SJCRH30 (cell line): ENCODE results near the gene EPC2. TPM values are rescaled to one million over a fixed set of nuclear protein-coding genes. Genes with fewer than 3 reads are reported as not detected.
"Not testable (repeated sequence)": the region's sequence is repeated elsewhere in the genome, so short reads cannot be mapped to it uniquely, and the experiment has no call there.

ENCODE experiments used
- DNase-seq, 2 experiments: peaks; one replicate each; pipeline ENCODE4 v3.0.0-alpha.2; 2015 to 2020
- H3K27ac ChIP-seq: fragments of 250-450 bp; sonication (Bioruptor Pico); 2 replicates; pipeline ENCODE4 v1.5.1; 2020; ENCODE audit warnings: mild to moderate bottlenecking, moderate library complexity
- H3K27me3 ChIP-seq: fragments of 250-450 bp; sonication (Bioruptor Pico); 2 replicates; pipeline ENCODE4 v1.5.1; 2020; ENCODE audit warnings: mild to moderate bottlenecking, moderate library complexity
- H3K36me3 ChIP-seq: fragments of 250-450 bp; sonication (Bioruptor Pico); 2 replicates; pipeline ENCODE4 v1.5.1; 2020; ENCODE audit warnings: mild to moderate bottlenecking, moderate library complexity
- H3K4me1 ChIP-seq: fragments of 250-450 bp; sonication (Bioruptor Pico); 2 replicates; pipeline ENCODE4 v1.5.1; 2020; ENCODE audit warnings: mild to moderate bottlenecking, moderate library complexity
- H3K4me3 ChIP-seq: fragments of 250-450 bp; sonication (Bioruptor Pico); 2 replicates; pipeline ENCODE4 v1.5.1; 2020; ENCODE audit warnings: mild to moderate bottlenecking, moderate library complexity
- H3K9me3 ChIP-seq: fragments of 250-450 bp; sonication (Bioruptor Pico); replicated peaks from 2 replicates; pipeline ENCODE4 v1.5.1; 2020; ENCODE audit warnings: mild to moderate bottlenecking, moderate library complexity
- total RNA-seq: library from RNA; depleted of rRNA; stranded (reverse); fragments of >200 nt; shearing (Covaris generic); gene quantifications from 2 replicates; pipeline ENCODE4 v1.2.3, GENCODE V29; 2014

The EPC2 gene
- total RNA-seq, 1 experiment from 2014 or later: 33.1 TPM

- Histone ChIP-seq H3K9me3 (no peaks in the 10 kb centered on the region), H3K27ac (no peak overlapping the region), H3K4me3 (no peak overlapping the region), H3K27me3 (no peaks in the 10 kb centered on the region), H3K4me1 (peaks cover 12% of the 10 kb centered on the region), H3K36me3 (no peaks in the 10 kb centered on the region; the same call in 1 of the 2 replicates)
- DNase-seq: no peak
Observed at GRCh38 chr2:148649936-148650335, 5.4 kb downstream of the EPC2 start.

DNA sequence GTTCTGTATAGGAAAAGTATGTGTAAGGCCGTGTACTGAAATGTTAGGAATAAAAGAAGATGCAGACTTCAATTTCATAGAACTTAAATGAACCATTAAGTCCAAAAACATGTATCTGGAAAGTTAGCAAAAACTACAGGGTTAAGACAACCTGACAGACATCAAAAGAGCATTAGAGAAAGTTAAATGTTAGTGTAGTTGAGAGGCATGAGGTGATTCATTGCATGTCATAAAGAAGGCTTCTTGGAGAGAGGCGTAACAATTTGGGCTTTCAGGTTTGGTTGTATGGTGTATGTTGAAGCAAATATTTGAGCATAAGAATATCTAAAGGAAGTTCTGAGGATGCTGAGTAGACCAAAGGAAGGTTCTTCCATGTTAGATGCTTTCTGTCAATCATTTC is 6.3 kb downstream of the EPC2 start:
- no peak for DNase-seq
- H3K4me1 ChIP-seq: peaks cover 12% of the 10 kb centered on the region

DNA sequence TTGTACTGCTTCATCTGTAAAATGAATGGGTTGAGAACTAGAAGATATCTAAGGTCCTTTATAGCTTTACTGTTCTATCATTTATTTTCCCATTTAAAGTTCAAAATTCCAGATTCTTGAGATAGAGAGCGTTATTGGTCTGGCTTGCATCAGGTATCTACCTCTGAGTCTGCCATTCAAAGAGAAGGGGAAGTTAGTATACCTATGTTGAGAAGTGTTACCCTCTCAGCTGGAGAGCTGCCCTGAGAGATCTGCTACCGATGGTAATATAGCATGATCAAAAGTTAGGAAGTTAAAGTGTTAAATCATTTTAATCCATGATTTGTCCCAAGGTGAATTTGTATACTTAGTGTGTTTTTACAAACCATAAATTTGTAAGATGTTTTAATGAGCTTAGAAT is 7.4 kb downstream of the EPC2 start:
- H3K36me3 ChIP-seq: no peaks in the 10 kb centered on the region; the same call in 1 of the 2 replicates
- no peak for DNase-seq
- peaks cover 12% of the 10 kb centered on the region for H3K4me1 ChIP-seq
- H3K9me3 ChIP-seq: no peaks in the 10 kb centered on the region
- H3K4me3 ChIP-seq: no peak overlapping the region
- H3K27me3 ChIP-seq: no peaks in the 10 kb centered on the region
- H3K27ac ChIP-seq: no peak overlapping the region

More for the DNA sequence above, 6.3 kb downstream of the EPC2 start:
- no peak overlapping the region for H3K4me3 ChIP-seq
- no peak overlapping the region for H3K27ac ChIP-seq
- no peaks in the 10 kb centered on the region for H3K9me3 ChIP-seq
- no peaks in the 10 kb centered on the region for H3K27me3 ChIP-seq
- no peaks in the 10 kb centered on the region; the same call in 1 of the 2 replicates for H3K36me3 ChIP-seq

- Histone ChIP-seq H3K36me3 (no peaks in the 10 kb centered on the region), H3K27me3 (no peaks in the 10 kb centered on the region), H3K4me1 (peaks cover 12% of the 10 kb centered on the region), H3K27ac (no peak overlapping the region), H3K9me3 (no peaks in the 10 kb centered on the region), H3K4me3 (no peak overlapping the region)
- peak; percentile 12 to 65 for DNase-seq
Observed at GRCh38 chr2:148653437-148653836, 8.9 kb downstream of the EPC2 start.

GRCh38 chr2:148654435-148654834 is 9.9 kb downstream of the EPC2 start:
- DNase-seq: no peak
- no peaks in the 10 kb centered on the region for H3K27me3 ChIP-seq
- no peak overlapping the region for H3K4me3 ChIP-seq
- no peaks in the 10 kb centered on the region for H3K9me3 ChIP-seq
- H3K4me1 ChIP-seq: peaks cover 17% of the 10 kb centered on the region
- no peak overlapping the region for H3K27ac ChIP-seq
- no peaks in the 10 kb centered on the region for H3K36me3 ChIP-seq

DNA sequence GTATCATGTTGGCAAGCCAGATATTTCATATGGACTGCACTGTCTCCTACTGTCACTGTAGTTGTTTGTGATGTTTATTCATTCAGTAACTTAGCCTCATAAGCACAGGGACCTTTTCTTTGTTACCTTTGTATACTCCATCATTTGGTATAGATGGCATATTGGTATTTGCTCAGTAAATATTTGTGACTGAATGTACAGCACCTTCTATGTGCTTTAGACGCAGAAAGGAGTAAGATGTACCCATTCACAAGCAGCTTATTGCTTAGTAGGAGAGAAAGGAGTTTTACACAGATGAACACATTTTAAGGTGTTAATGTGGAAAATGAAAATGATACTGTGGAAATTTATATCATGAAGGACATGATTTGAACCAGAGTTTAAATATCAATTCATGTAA is 12.0 kb downstream of the EPC2 start:
- H3K27me3 ChIP-seq: no peaks in the 10 kb centered on the region
- no peak for DNase-seq
- H3K36me3 ChIP-seq: no peaks in the 10 kb centered on the region
- H3K4me3 ChIP-seq: no peak overlapping the region
- peaks cover 19% of the 10 kb centered on the region for H3K4me1 ChIP-seq
- H3K27ac ChIP-seq: no peak overlapping the region
- H3K9me3 ChIP-seq: no peaks in the 10 kb centered on the region

- 0 out of 2 replicates have a peak, but pooled peaks cover 2% of the 10 kb centered on the region for H3K36me3 ChIP-seq
- no peak overlapping the region for H3K27ac ChIP-seq
- no peaks in the 10 kb centered on the region for H3K9me3 ChIP-seq
- peaks cover 7% of the 10 kb centered on the region for H3K4me1 ChIP-seq
- no peaks in the 10 kb centered on the region for H3K27me3 ChIP-seq
- DNase-seq: no peak
- H3K4me3 ChIP-seq: no peak overlapping the region
Observed at GRCh38 chr2:148658807-148659722, 14.5 kb downstream of the EPC2 start.

- Histone ChIP-seq H3K27me3 (no peaks in the 10 kb centered on the region), H3K36me3 (0 out of 2 replicates have a peak, but pooled peaks cover 2% of the 10 kb centered on the region), H3K27ac (no peak overlapping the region), H3K4me1 (peaks cover 7% of the 10 kb centered on the region), H3K9me3 (no peaks in the 10 kb centered on the region), H3K4me3 (no peak overlapping the region)
- no peak for DNase-seq
Observed at GRCh38 chr2:148660999-148661398, 16.4 kb downstream of the EPC2 start.

- not testable (repeated sequence) for DNase-seq, H3K9me3 ChIP-seq
Observed at GRCh38 chr2:148662332-148662731, 17.8 kb downstream of the EPC2 start.

DNA sequence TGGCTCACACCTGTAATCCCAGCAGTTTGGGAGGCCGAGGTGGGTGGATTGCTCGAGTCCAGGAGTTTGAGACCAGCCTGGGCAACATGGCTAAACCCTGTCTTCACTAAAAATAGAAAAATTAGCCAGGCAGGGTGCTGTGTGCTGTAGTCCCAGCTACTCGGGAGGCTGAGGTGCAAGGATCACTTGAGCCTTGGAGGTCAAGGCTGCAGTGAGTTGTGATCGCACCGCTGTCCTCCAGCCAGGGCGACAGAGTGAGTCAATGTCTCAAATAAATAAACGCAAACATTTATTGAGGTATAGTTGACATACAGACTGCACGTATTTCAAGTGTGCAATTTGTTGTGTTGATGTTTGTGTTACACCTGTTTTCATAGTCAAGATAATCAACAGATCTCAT is 19.7 kb downstream of the EPC2 start:
- Histone ChIP-seq H3K9me3 (no peaks in the 10 kb centered on the region), H3K27ac (no peak overlapping the region), H3K36me3 (0 out of 2 replicates have a peak, but pooled peaks cover 2% of the 10 kb centered on the region), H3K27me3 (no peaks in the 10 kb centered on the region), H3K4me3 (no peak overlapping the region), H3K4me1 (peaks cover 2% of the 10 kb centered on the region)
- DNase-seq: no peak

More at GRCh38 chr2:148662332-148662731, 17.8 kb downstream of the EPC2 start:
- not testable (repeated sequence) for H3K27ac ChIP-seq, H3K27me3 ChIP-seq, H3K4me1 ChIP-seq, H3K36me3 ChIP-seq, H3K4me3 ChIP-seq

GRCh38 chr2:148666555-148666954 is 22.0 kb downstream of the EPC2 start:
- Histone ChIP-seq H3K27ac (no peak overlapping the region), H3K4me3 (no peak overlapping the region), H3K4me1 (no peaks in the 10 kb centered on the region), H3K27me3 (no peaks in the 10 kb centered on the region), H3K9me3 (no peaks in the 10 kb centered on the region), H3K36me3 (0 out of 2 replicates have a peak, but pooled peaks cover 2% of the 10 kb centered on the region)
- DNase-seq: peak in 1 of 2 experiments; percentile 13

- Histone ChIP-seq H3K27ac (no peak overlapping the region), H3K27me3 (no peaks in the 10 kb centered on the region), H3K9me3 (no peaks in the 10 kb centered on the region), H3K36me3 (0 out of 2 replicates have a peak, but pooled peaks cover 2% of the 10 kb centered on the region), H3K4me3 (no peak overlapping the region), H3K4me1 (no peaks in the 10 kb centered on the region)
- no peak for DNase-seq
Observed at GRCh38 chr2:148667113-148667836, 22.7 kb downstream of the EPC2 start.

DNA sequence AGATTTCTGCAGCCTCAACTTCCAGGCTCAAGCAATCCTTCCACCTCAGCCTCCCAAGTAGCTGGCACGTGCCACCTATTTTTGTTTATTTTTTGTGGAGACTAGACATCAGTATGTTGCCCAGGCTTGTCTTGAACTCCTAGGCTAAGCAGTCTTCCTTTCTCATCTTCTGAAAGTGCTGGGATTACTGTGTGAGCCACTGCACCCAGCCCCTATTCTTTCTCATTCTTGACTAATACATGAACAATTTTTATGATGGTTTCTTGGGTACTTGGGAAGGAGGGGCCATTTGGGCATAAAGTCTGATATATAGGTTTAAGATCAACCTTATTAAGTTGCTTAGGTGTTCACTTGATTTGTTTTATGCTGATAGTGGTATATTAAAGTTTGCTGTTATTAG is 26.2 kb downstream of the EPC2 start:
- DNase-seq: no peak
- no peak overlapping the region for H3K27ac ChIP-seq
- H3K9me3 ChIP-seq: no peaks in the 10 kb centered on the region
- H3K36me3 ChIP-seq: no peaks in the 10 kb centered on the region; the same call in 1 of the 2 replicates
- H3K4me3 ChIP-seq: no peak overlapping the region
- no peaks in the 10 kb centered on the region for H3K4me1 ChIP-seq
- no peaks in the 10 kb centered on the region for H3K27me3 ChIP-seq

DNA sequence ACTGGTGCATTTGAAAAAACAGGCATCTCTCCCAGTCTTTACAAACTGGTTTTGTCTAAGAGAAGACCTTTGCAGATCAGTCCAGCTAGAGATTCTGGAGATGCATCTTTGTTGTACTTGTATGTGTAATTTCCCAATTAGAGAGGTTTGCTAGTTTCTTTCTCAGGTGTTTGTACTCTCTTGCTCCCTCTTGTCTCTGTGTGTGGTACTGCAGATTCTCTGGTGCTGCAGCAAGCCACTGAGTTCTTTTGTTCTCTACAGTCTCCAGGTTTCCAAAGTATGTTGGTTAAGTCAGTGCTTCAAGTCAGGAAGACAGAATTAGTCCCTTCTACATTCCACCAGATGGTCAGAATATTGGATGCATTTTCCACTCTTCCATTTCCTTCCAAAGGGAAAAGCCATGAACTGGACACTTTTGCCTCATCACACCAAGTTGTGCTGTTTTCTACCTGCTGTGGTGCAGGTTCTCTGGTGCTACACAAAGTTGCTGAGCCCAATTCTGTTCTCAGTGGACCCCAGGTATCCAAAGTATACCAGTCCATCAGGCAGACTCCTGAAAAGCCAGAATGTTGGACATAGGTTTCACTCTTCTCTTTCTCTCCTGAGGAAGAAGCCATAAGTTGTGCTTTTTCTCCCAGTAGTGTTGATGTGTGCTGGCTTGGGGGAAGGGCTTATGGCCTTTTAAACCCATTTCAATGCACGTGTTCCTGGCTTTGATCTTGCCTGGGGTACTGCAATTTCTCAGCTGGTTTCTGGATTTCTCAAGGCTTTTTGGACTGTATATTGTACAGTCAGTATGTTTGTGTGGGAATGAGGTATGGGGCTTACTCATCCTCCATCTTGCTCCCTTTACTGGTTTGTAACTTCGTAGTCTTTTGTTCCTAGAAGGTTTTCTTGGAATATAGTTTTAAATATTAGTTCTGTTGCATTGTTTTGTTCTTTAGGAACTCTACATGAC is 29.8 kb downstream of the EPC2 start:
- Histone ChIP-seq H3K27me3 (no peaks in the 10 kb centered on the region), H3K4me1 (no peaks in the 10 kb centered on the region), H3K27ac (no peak overlapping the region), H3K4me3 (no peak overlapping the region), H3K36me3 (no peaks in the 10 kb centered on the region; the same call in 1 of the 2 replicates), H3K9me3 (no peaks in the 10 kb centered on the region; the same call in 1 of the 2 replicates)
- DNase-seq: peak in 1 of 2 experiments; percentile 45
